ENCODE measurements around the gene MEOX2. TPM values are rescaled to one million over a fixed set of nuclear protein-coding genes. Genes with fewer than 3 reads are reported as not detected.

The MEOX2 gene
- total and polyA plus RNA-seq, 10 of the 15 experiments (the other 5 are each of a cell fraction or from before 2014, with no cell fraction given) = not detected

DNA sequence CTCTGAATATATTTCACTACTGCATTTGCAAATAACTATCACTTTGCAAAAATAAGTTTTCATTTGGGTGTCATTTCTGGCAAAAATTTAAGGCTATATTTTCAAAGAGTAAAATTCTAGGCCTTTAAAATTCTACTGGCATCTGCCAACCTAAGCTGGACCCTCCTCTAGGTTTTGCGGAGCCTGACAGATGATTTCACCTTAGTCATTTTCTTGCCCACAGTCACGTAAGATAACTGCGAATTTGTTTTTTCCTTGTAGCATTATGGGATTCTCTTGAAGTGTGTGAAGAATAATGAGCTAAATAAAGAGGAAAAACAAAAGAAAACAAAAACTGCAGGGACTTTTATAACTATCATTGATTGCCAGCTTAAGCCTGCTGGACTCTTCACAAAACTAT, 7.8 kb downstream of the MEOX2 start:
- no peak for FAIRE-seq
- Histone ChIP-seq H3K27ac (ENCODE audit: control insufficient read depth, insufficient read depth) (no peak overlapping the region), H3K4me2 (ENCODE audit: control insufficient read depth, insufficient read depth) (no peak overlapping the region), H3K9me3 (replicated peaks; ENCODE audit: control insufficient read depth, insufficient read depth, low read length) (no peaks in the 10 kb centered on the region), H3K4me3 (no peak overlapping the region), H3K79me2 (ENCODE audit: control insufficient read depth, insufficient read depth, low read length) (no peaks in the 10 kb centered on the region), H3K4me1 (ENCODE audit: control insufficient read depth, insufficient read depth, low read length) (no peaks in the 10 kb centered on the region), H3K9ac (ENCODE audit: control insufficient read depth, insufficient read depth, low read length) (no peak overlapping the region), H3K36me3 (ENCODE audit: control insufficient read depth in 2 of 2, insufficient read depth in 2 of 2, low read length in 1 of 2) (no peaks in the 10 kb centered on the region), H2AFZ (ENCODE audit: control insufficient read depth, low read depth, low read length) (no peak overlapping the region), H3K27me3 (replicated peaks in 1 of 2; ENCODE audit: control insufficient read depth in 2 of 2, insufficient read depth in 2 of 2, low read length in 1 of 2) (no peaks in the 10 kb centered on the region), H4K20me1 (ENCODE audit: control insufficient read depth, insufficient read depth) (no peaks in the 10 kb centered on the region)
- ChIA-PET SMC1A (ENCODE audit: uncharacterized antibody, unreplicated experiment) (interaction anchor here (0.8 to 1.7 kb wide), 5 partner anchors 10 to 118 kb away, joined by 3 to 5 read pairs (median 4); no protein-coding TSS in a partner anchor), CTCF (interaction anchor here (1.0 to 1.5 kb wide), 3 partner anchors 22 to 124 kb away, joined by 3 to 4 read pairs (median 4); no protein-coding TSS in a partner anchor), RAD21 (ENCODE audit: unreplicated experiment) (interaction anchor here (2.3 kb wide), 1 partner anchor 32 kb away, joined by 4 read pairs; no protein-coding TSS in a partner anchor), POLR2A (no interaction called here)
- in situ Hi-C loops (cut with MboI) (no loop called here), intact Hi-C loops (cut with micrococcal nuclease; ENCODE audit: unreplicated experiment) (no loop called here)
- TF ChIP-seq IRF4 (IDR thresholded peaks at IDR 0.05; ENCODE audit: low read depth, low read length) = no peak
- no peak for TF ChIP-seq FOS (IDR thresholded peaks at IDR 0.05; ENCODE audit: borderline replicate concordance, extremely low read depth, insufficient read length)
- no peak for TF ChIP-seq ZSCAN29 (IDR thresholded peaks at IDR 0.05)
- TF ChIP-seq ZNF207 (IDR thresholded peaks at IDR 0.05; ENCODE audit: borderline replicate concordance) = no peak
- TF ChIP-seq MYC (IDR thresholded peaks at IDR 0.05; ENCODE audit: insufficient read depth, insufficient read length, insufficient replicate concordance, low read length, severe bottlenecking) = no peak
- TF ChIP-seq, protein P1, sequence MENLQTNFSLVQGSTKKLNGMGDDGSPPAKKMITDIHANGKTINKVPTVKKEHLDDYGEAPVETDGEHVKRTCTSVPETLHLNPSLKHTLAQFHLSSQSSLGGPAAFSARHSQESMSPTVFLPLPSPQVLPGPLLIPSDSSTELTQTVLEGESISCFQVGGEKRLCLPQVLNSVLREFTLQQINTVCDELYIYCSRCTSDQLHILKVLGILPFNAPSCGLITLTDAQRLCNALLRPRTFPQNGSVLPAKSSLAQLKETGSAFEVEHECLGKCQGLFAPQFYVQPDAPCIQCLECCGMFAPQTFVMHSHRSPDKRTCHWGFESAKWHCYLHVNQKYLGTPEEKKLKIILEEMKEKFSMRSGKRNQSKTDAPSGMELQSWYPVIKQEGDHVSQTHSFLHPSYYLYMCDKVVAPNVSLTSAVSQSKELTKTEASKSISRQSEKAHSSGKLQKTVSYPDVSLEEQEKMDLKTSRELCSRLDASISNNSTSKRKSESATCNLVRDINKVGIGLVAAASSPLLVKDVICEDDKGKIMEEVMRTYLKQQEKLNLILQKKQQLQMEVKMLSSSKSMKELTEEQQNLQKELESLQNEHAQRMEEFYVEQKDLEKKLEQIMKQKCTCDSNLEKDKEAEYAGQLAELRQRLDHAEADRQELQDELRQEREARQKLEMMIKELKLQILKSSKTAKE (IDR thresholded peaks at IDR 0.05; ENCODE audit: low read depth, poor library complexity, severe bottlenecking) = no peak
- TF ChIP-seq, protein P2, sequence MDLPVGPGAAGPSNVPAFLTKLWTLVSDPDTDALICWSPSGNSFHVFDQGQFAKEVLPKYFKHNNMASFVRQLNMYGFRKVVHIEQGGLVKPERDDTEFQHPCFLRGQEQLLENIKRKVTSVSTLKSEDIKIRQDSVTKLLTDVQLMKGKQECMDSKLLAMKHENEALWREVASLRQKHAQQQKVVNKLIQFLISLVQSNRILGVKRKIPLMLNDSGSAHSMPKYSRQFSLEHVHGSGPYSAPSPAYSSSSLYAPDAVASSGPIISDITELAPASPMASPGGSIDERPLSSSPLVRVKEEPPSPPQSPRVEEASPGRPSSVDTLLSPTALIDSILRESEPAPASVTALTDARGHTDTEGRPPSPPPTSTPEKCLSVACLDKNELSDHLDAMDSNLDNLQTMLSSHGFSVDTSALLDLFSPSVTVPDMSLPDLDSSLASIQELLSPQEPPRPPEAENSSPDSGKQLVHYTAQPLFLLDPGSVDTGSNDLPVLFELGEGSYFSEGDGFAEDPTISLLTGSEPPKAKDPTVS (IDR thresholded peaks at IDR 0.05; ENCODE audit: low read depth, low read length) = no peak
- no peak for TF ChIP-seq CREM (IDR thresholded peaks at IDR 0.05; ENCODE audit: low read depth)
- TF ChIP-seq CHD2 (IDR thresholded peaks at IDR 0.05; ENCODE audit: borderline replicate concordance, low read depth, low read length) = no peak
- TF ChIP-seq, protein P3, sequence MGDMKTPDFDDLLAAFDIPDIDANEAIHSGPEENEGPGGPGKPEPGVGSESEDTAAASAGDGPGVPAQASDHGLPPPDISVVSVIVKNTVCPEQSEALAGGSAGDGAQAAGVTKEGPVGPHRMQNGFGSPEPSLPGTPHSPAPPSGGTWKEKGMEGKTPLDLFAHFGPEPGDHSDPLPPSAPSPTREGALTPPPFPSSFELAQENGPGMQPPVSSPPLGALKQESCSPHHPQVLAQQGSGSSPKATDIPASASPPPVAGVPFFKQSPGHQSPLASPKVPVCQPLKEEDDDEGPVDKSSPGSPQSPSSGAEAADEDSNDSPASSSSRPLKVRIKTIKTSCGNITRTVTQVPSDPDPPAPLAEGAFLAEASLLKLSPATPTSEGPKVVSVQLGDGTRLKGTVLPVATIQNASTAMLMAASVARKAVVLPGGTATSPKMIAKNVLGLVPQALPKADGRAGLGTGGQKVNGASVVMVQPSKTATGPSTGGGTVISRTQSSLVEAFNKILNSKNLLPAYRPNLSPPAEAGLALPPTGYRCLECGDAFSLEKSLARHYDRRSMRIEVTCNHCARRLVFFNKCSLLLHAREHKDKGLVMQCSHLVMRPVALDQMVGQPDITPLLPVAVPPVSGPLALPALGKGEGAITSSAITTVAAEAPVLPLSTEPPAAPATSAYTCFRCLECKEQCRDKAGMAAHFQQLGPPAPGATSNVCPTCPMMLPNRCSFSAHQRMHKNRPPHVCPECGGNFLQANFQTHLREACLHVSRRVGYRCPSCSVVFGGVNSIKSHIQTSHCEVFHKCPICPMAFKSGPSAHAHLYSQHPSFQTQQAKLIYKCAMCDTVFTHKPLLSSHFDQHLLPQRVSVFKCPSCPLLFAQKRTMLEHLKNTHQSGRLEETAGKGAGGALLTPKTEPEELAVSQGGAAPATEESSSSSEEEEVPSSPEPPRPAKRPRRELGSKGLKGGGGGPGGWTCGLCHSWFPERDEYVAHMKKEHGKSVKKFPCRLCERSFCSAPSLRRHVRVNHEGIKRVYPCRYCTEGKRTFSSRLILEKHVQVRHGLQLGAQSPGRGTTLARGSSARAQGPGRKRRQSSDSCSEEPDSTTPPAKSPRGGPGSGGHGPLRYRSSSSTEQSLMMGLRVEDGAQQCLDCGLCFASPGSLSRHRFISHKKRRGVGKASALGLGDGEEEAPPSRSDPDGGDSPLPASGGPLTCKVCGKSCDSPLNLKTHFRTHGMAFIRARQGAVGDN (IDR thresholded peaks at IDR 0.05) = no peak
- TF ChIP-seq KDM1A (IDR thresholded peaks at IDR 0.05; ENCODE audit: borderline replicate concordance) = no peak
- TF ChIP-seq MEF2B (IDR thresholded peaks at IDR 0.05; ENCODE audit: partially characterized antibody, poor library complexity, severe bottlenecking) = no peak
- TF ChIP-seq SREBF2 (IDR thresholded peaks at IDR 0.05; ENCODE audit: low read length) = no peak
- no peak for TF ChIP-seq SMC3 (IDR thresholded peaks at IDR 0.05; ENCODE audit: borderline replicate concordance, low read length)
- TF ChIP-seq BACH1 (IDR thresholded peaks at IDR 0.05; ENCODE audit: borderline replicate concordance) = no peak
- no peak for TF ChIP-seq CBFB (IDR thresholded peaks at IDR 0.05; ENCODE audit: low read depth)
- WGBS (ENCODE audit: insufficient coverage, insufficient replicate concordance, low lambda C conversion rate, missing lambda C conversion rate) = 33% methylated on average over 3 of the region's 3 CpGs
- ATAC-seq = no peak
- no peak for DNase-seq (ENCODE audit: low read depth, low spot score)
- BruUV-seq (replicated peaks) = no TSS peak

All from GM12878 (cell line).